Progenitor cell of endocrine pancreas (in vitro differentiated cells): ENCODE data around the gene PDE11A. TPM values are rescaled to one million over a fixed set of nuclear protein-coding genes. Genes with fewer than 3 reads are reported as not detected.
A peak's percentile ranks its signal among the peaks of the same experiment; 100 is the strongest.

Experiments
- DNase-seq: peaks from one replicate; pipeline ENCODE4 v3.0.0; 2021; ENCODE audit warnings: low spot score; ENCODE audit not compliant: unreplicated experiment
- H3K27ac Mint-ChIP-seq: 2 replicates; pipeline ENCODE4 v1.8.0; 2021; ENCODE audit warnings: mild to moderate bottlenecking, moderate library complexity, mixed read lengths
- H3K27me3 Mint-ChIP-seq: 2 replicates; pipeline ENCODE4 v1.8.0; 2021; ENCODE audit warnings: mixed read lengths
- H3K36me3 Mint-ChIP-seq: 2 replicates; pipeline ENCODE4 v1.8.0; 2022; ENCODE audit warnings: mixed read lengths; ENCODE audit not compliant: insufficient read depth
- H3K4me1 Mint-ChIP-seq: 2 replicates; pipeline ENCODE4 v1.8.0; 2021; ENCODE audit warnings: low read depth, mixed read lengths
- H3K4me3 Mint-ChIP-seq: 2 replicates; pipeline ENCODE4 v1.8.0; 2021; ENCODE audit warnings: low read depth, mild to moderate bottlenecking, moderate library complexity, mixed read lengths
- H3K9me3 Mint-ChIP-seq: 2 replicates; pipeline ENCODE4 v1.8.0; 2021; ENCODE audit warnings: low read depth, mixed read lengths
- CTCF ChIP-seq: fragments of 200-600 bp; sonication (generic); IDR thresholded peaks from one replicate; pipeline ENCODE4 v1.5.0; 2021; ENCODE audit warnings: antibody characterized with exemption, mild to moderate bottlenecking; ENCODE audit not compliant: unreplicated experiment
- total RNA-seq: library from RNA; stranded (reverse); gene quantifications from 2 replicates; pipeline ENCODE4 v1.2.1, GENCODE V29; 2021

The PDE11A gene
- total RNA-seq, 1 donor from 2014 or later, result 54.8 TPM

GRCh38 chr2:177673602-177674595, 398.7 kb downstream of the PDE11A start:
- Mint-ChIP-seq H3K4me1 (peaks cover 24% of the 10 kb centered on the region), H3K9me3 (no peaks in the 10 kb centered on the region), H3K36me3 (peaks cover 26% of the 10 kb centered on the region), H3K27me3 (no peaks in the 10 kb centered on the region), H3K27ac (peak overlapping the region; percentile 11), H3K4me3 (no peak overlapping the region)
- no peak for DNase-seq
- peak; percentile 22 for TF ChIP-seq CTCF

DNA sequence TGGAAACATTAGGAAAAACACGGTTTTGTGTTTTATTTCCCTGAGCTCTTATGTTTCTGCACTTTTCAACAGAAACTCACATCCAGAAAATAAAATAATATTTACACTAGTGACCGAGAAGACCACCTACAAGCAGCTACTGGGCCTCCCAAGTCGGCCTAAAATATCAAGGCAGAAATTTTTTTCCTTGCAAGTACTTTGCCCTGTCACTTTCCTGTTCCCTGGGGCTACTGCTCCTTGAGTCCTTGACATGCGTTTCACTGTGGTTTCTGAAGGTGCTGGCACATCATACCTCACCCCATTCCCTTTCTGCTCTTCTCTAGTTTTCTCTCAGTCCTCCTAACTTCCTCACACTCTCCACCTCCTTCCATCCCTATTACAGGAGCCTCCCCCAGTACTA, 400.9 kb downstream of the PDE11A start:
- Mint-ChIP-seq H3K4me3 (no peak overlapping the region), H3K9me3 (no peaks in the 10 kb centered on the region), H3K27ac (no peak overlapping the region), H3K36me3 (peaks cover 26% of the 10 kb centered on the region), H3K27me3 (no peaks in the 10 kb centered on the region), H3K4me1 (peaks cover 17% of the 10 kb centered on the region)
- TF ChIP-seq CTCF, result no peak
- no peak for DNase-seq

DNA sequence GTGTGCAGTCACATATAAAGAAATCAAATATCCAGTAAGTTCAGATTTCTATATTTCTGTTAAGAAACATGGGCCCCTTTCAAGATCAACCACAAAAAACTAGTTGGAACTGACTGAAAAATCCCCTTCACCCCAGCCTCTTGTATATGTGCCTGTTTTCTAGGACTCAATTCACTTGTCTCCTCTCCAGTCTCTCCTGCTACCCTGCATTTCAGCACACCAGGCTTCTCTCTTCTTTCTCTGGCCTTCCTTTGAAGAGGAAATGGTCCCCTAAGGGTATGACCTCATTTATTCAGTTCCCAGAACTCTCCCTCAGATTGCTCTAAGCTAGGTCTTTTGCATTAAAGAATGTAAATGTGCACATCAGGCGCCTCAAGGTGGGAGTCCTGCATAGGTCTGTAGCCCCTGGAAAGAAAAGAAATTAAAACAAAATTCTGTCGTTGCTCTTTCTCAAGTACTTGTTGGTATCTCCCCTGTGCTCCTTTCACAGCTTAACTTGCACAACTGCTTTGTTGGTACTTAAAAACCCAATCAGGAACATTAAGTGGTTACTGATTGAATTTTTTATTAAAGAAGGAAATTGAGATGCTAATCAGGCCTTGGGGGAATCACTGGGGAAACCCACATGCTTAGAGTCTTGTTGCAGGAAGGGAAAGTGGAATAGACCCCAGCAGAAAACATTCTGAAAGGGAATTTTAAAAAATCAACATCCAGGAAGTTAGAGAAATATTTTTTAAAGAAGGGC, 401.6 kb downstream of the PDE11A start:
- Mint-ChIP-seq H3K9me3 (no peaks in the 10 kb centered on the region), H3K4me1 (peaks cover 10% of the 10 kb centered on the region), H3K4me3 (no peak overlapping the region), H3K27me3 (no peaks in the 10 kb centered on the region), H3K36me3 (peaks cover 27% of the 10 kb centered on the region), H3K27ac (no peak overlapping the region)
- no peak for TF ChIP-seq CTCF
- DNase-seq, result no peak

DNA sequence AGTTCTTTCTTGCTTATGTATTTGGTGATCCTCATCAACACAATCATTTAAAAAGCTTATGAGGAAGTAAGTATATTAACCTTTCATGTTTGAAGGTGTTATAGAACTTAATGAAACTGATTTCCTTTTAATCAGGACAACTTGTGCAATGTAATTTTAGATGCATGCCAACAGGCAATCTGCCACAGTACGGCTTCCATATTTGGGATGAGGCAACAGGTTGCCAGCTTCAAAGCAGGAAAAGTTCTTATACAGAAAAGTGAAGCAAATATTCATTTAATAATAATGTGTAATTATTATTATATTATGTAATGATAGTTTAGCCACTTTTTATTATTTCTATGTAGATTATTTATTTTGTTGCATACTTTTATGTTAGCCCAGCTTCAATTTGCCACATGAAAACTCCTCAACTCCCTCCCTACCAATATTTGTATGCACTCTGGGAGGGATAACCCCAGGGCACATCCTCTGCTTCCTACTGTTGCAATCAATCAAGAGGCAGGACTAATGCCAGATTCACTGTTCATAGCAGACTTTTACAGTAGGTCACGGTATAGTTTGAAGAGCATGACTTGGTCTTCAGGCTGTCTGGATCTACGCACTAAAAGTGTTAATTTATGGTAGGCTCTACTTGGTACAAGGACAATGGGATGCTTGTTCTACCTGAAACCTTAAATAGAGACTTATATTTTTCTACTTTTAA, 402.8 kb downstream of the PDE11A start:
- TF ChIP-seq CTCF, result no peak
- no peak overlapping the region for H3K4me3 Mint-ChIP-seq
- peaks cover 29% of the 10 kb centered on the region for H3K36me3 Mint-ChIP-seq
- no peaks in the 10 kb centered on the region for H3K27me3 Mint-ChIP-seq
- peaks cover 2% of the 10 kb centered on the region for H3K4me1 Mint-ChIP-seq
- DNase-seq, result no peak
- no peaks in the 10 kb centered on the region for H3K9me3 Mint-ChIP-seq
- no peak overlapping the region for H3K27ac Mint-ChIP-seq

GRCh38 chr2:177669201-177669600, 403.4 kb downstream of the PDE11A start:
- no peak for DNase-seq
- H3K9me3 Mint-ChIP-seq, result no peaks in the 10 kb centered on the region
- no peak for TF ChIP-seq CTCF
- no peaks in the 10 kb centered on the region for H3K27me3 Mint-ChIP-seq
- H3K27ac Mint-ChIP-seq, result no peak overlapping the region
- no peak overlapping the region for H3K4me3 Mint-ChIP-seq
- H3K36me3 Mint-ChIP-seq, result peaks cover 29% of the 10 kb centered on the region
- peaks cover 2% of the 10 kb centered on the region for H3K4me1 Mint-ChIP-seq
